Measurements from ENCODE around the gene ADPRH. TPM values are rescaled to one million over a fixed set of nuclear protein-coding genes. Genes with fewer than 3 reads are reported as not detected.

Gene ADPRH
- total and polyA plus RNA-seq, 2 of the 4 experiments (the other 2 are of a cell fraction), result under 0.01 to 0.12 TPM

DNA sequence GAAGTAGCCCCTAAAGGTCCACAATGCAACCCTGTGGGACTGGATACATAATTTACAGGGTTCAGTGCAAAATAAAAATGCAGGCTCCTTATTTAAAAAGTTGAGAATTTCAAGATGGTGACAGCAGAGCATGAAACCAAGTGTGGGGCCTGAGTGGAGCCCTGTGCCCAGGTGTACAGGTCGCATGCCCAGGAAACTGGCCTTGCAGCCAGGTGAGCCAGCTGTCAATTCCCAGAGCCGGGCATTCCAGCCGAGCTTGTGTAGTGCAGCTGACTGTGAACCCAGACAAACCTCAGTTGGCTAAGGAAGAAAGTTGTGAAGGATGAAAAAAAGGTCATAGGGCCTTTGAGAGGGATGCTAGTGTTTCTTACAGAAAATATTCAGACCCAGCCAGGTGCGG lies 53.5 kb downstream of the ADPRH start:
- WGBS, 2 experiments (ENCODE audit: extremely low coverage in 2 of 2, insufficient read length in 1 of 2), result 80% methylated on average over 1 of the region's 4 CpGs; no CpG with 5 or more reads in 1 of the 2 experiments
- H3K56ac ChIP-seq (ENCODE audit: extremely low read depth, insufficient read depth, low read length), result no peak overlapping the region
- H2AK9ac ChIP-seq (replicated peaks; ENCODE audit: low read depth, low read length, poor library complexity), result no peak overlapping the region
- no peaks in the 10 kb centered on the region for H4K20me1 ChIP-seq (ENCODE audit: insufficient read depth, low read length)
- H3K4me1 ChIP-seq (ENCODE audit: control insufficient read depth, insufficient read depth, low read length), result peaks cover 15% of the 10 kb centered on the region
- no peak overlapping the region for H4K5ac ChIP-seq (ENCODE audit: low read depth, low read length)
- H2BK120ac ChIP-seq (ENCODE audit: low read depth, low read length), result no peak overlapping the region
- no peak overlapping the region for H3K4me2 ChIP-seq (ENCODE audit: low read depth, low read length)
- H2AK5ac ChIP-seq (ENCODE audit: low read depth, low read length), result no peak overlapping the region
- in situ Hi-C loops (cut with MboI; ENCODE audit: low sequenced_read_pairs), result no loop called here
- H2BK5ac ChIP-seq (ENCODE audit: low read depth, low read length, poor library complexity, severe bottlenecking), result no peak overlapping the region
- H2BK20ac ChIP-seq (ENCODE audit: low read depth, low read length), result no peak overlapping the region
- CTCF ChIA-PET, result no interaction called here
- no peak overlapping the region for H3K27ac ChIP-seq (ENCODE audit: insufficient read depth, low read length)
- no peak for TF ChIP-seq MAFK (IDR thresholded peaks at IDR 0.05; ENCODE audit: low read depth, low read length)
- no peak for TF ChIP-seq RFX5 (IDR thresholded peaks at IDR 0.05; ENCODE audit: low read depth, low read length)
- no peak for TF ChIP-seq CEBPB (IDR thresholded peaks at IDR 0.05; ENCODE audit: low read depth, low read length)
- H3K23ac ChIP-seq (ENCODE audit: low read depth, low read length), result no peak overlapping the region
- H3K9me1 ChIP-seq (ENCODE audit: insufficient read depth, low read length), result peaks cover 3% of the 10 kb centered on the region; the same call in 1 of the 2 replicates
- H3K9ac ChIP-seq (ENCODE audit: low read depth, low read length), result no peak overlapping the region
- intact Hi-C loops (cut with micrococcal nuclease), result no loop called here
- no peak overlapping the region for H2AFZ ChIP-seq (replicated peaks; ENCODE audit: low read length, poor library complexity)
- POLR2A ChIA-PET (ENCODE audit: unreplicated experiment), result no interaction called here
- no peaks in the 10 kb centered on the region for H3K79me1 ChIP-seq (ENCODE audit: low read depth in 1 of 2, low read length in 2 of 2)
- no peaks in the 10 kb centered on the region for H3K9me3 ChIP-seq (ENCODE audit: control insufficient read depth, insufficient read depth, low read length)
- no peak overlapping the region for H2BK15ac ChIP-seq (ENCODE audit: low read depth, low read length)
- BruUV-seq (replicated peaks), result no TSS peak
- dilution Hi-C loops (cut with HindIII; ENCODE audit: low sequenced_read_pairs, unreplicated experiment), result no loop called here
- no peak overlapping the region for H3K14ac ChIP-seq (replicated peaks; ENCODE audit: low read depth, low read length)
- H3K36me3 ChIP-seq (ENCODE audit: control insufficient read depth, insufficient read depth, low read length), result no peaks in the 10 kb centered on the region
- DNase-seq (no peak), ATAC-seq (ENCODE audit: low read depth) (no peak)
- H3K18ac ChIP-seq (ENCODE audit: low read depth, low read length), result no peak overlapping the region
- no peak overlapping the region for H3K4ac ChIP-seq (ENCODE audit: low read depth, low read length)
- no peaks in the 10 kb centered on the region for H3K27me3 ChIP-seq (ENCODE audit: control insufficient read depth, insufficient read depth, low read length)
- no peak overlapping the region for H4K8ac ChIP-seq (ENCODE audit: low read depth in 2 of 2, low read length in 2 of 2)
- H4K91ac ChIP-seq (ENCODE audit: insufficient read depth, low read depth, low read length), result no peak overlapping the region
- H3K4me3 ChIP-seq (ENCODE audit: insufficient read depth, low read depth, low read length), result no peak overlapping the region
